Stimulated activated effector memory CD8-positive, alpha-beta T cell treated with anti-CD3 and anti-CD28 coated beads, Interleukin-12 subunit alpha, Interleukin-12 subunit beta, amount 100 ng/mL, for 72 hours (primary cell): Measurements from ENCODE around the gene PRKAR1B.

Source experiments
- ATAC-seq: fragments of 150-1000 bp; cut with Tn5 transposase; 2 replicates; pipeline ENCODE4 v1.10.0; 2021
- DNase-seq, 2 donors: peaks; one replicate each; pipeline ENCODE4 v3.0.0; 2021 to 2022; ENCODE audit warnings: low spot score in 2 of 2
- H3K27ac Mint-ChIP-seq: one replicate; pipeline ENCODE4 v1.8.0; 2022; ENCODE audit warnings: mild to moderate bottlenecking, mixed read lengths
- H3K36me3 Mint-ChIP-seq: one replicate; pipeline ENCODE4 v1.8.0; 2022; ENCODE audit warnings: mild to moderate bottlenecking, mixed read lengths
- H3K4me1 Mint-ChIP-seq: one replicate; pipeline ENCODE4 v1.8.0; 2022; ENCODE audit warnings: mixed read lengths
- H3K4me3 Mint-ChIP-seq: one replicate; pipeline ENCODE4 v1.8.0; 2022; ENCODE audit warnings: mild to moderate bottlenecking, mixed read lengths
- H3K9me3 Mint-ChIP-seq: one replicate; pipeline ENCODE4 v1.8.0; 2022; ENCODE audit warnings: mixed read lengths

PRKAR1B gene

GRCh38 chr7:706721-707120, 20.4 kb downstream of the PRKAR1B start:
- H3K4me1 Mint-ChIP-seq = no peaks in the 10 kb centered on the region
- H3K27ac Mint-ChIP-seq = no peak overlapping the region
- no peak for ATAC-seq
- peaks cover 6% of the 10 kb centered on the region for H3K36me3 Mint-ChIP-seq
- DNase-seq = no peak
- H3K4me3 Mint-ChIP-seq = no peak overlapping the region
- H3K9me3 Mint-ChIP-seq = peaks cover 9% of the 10 kb centered on the region

GRCh38 chr7:703049-703448, 24.0 kb downstream of the PRKAR1B start:
- H3K36me3 Mint-ChIP-seq = peaks cover 6% of the 10 kb centered on the region
- H3K4me1 Mint-ChIP-seq = no peaks in the 10 kb centered on the region
- ATAC-seq = no peak
- DNase-seq = no peak
- no peak overlapping the region for H3K27ac Mint-ChIP-seq
- no peak overlapping the region for H3K4me3 Mint-ChIP-seq
- peaks cover 9% of the 10 kb centered on the region for H3K9me3 Mint-ChIP-seq

DNA sequence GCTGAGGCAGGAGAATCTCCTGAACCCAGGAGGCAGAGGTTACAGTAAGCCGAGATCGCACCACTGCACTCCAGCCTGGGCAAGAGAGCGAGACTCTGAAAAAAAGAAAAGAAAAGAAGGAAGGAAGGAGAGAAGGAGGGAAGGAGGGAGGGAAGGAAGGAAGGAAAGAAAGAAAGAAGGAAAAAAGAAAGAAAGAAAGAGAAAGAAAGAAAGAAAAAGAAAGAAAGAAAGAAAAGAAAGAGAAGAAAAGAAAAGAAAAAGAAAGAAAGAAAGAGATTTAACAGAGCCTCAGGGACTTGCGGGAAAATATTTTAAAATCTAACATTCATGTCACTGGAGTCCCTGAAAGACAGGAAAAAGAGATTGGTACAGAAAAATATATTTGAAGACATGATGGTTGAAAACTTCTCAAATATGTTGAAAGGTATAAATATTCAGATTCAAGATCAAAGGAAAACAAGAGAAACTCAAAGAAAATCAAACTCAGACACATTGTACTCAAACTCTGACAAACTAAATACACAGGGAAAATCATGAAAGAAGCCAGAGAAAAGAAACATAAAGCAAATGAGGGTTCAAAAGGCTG, 25.9 kb downstream of the PRKAR1B start:
- peaks cover 6% of the 10 kb centered on the region for H3K36me3 Mint-ChIP-seq
- no peaks in the 10 kb centered on the region for H3K4me1 Mint-ChIP-seq
- H3K9me3 Mint-ChIP-seq = peaks cover 9% of the 10 kb centered on the region
- H3K4me3 Mint-ChIP-seq = no peak overlapping the region
- ATAC-seq (no peak), DNase-seq (no peak)
- no peak overlapping the region for H3K27ac Mint-ChIP-seq

DNA sequence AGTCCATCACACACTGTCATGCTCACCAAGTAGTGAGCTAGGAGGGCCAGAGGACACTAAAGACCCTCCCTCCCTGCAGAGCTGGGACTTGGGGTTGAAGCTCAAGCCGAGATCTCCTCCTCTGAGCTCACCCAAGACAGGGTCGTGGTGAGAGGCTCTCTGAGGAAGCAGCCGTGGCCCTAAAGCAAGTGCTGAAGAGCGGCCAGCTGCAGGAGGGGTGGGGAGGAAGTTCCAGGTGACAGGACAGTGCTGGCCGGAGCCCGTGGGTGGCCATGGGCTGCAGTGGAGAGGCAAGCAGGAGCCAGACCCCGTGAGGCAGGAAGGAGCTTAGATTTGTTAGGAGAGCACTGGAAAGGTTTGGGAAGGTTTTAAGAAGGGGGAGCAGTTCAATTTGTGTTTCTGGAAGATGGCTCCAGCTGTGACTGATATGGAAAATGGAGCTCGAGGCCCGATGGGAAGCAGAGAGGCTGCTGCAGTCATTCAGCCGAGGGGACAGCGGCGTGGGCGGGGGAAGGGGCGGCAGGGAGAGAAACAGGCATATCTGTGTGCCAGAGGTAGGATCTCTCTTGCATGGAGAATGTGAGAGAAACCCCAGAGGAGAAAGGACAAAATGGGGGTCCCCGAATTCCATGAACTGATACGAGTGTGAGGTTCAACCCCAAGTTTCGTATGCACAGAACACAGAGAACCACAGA, 27.5 kb downstream of the PRKAR1B start:
- Mint-ChIP-seq H3K27ac (no peak overlapping the region), H3K36me3 (peaks cover 6% of the 10 kb centered on the region), H3K9me3 (peaks cover 9% of the 10 kb centered on the region), H3K4me1 (no peaks in the 10 kb centered on the region), H3K4me3 (no peak overlapping the region)
- ATAC-seq (no peak), DNase-seq (no peak)

- Mint-ChIP-seq H3K4me3 (no peak overlapping the region), H3K4me1 (no peaks in the 10 kb centered on the region), H3K36me3 (no peaks in the 10 kb centered on the region), H3K27ac (no peak overlapping the region), H3K9me3 (peaks cover 9% of the 10 kb centered on the region)
- DNase-seq = no peak
- no peak for ATAC-seq
These were observed 28.3 kb downstream of the PRKAR1B start for GRCh38 chr7:698515-699475.

DNA sequence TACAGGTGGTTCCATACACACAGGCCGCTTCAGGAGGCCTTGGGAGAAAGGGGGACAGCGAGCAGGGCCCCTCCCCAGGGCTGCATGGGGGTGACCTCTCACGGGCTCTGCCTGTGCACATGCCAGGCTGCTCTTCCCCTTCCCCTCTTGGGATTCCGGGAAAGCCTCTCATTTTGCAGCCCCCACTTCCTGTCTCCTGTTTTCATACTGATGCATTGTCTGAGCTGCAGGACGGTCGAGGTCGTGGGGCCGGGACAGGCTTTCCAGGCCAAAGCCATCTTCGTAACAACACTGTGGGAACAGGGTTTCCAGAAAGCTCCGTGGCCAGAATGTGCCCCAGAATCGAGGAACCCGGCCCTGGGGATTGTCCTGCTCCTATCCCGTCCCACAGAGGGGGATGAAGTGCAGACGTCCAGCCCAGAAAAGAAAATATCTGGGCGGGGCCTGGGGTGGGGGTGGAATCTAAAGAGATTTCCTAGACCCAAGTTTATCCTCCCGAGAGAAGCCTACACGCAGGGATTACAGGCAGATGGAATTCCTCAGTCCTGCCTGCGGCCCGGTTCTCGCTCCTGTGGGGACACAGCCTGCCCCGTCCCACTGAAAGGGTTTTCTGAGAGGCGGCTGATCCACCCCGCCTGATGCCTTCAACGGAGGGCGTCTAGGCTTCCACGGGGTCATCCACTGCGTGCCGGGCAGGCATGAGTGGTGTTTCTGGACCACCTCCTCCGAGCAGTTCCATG, 30.1 kb downstream of the PRKAR1B start:
- Mint-ChIP-seq H3K9me3 (peaks cover under 1% of the 10 kb centered on the region), H3K4me1 (no peaks in the 10 kb centered on the region), H3K36me3 (no peaks in the 10 kb centered on the region), H3K27ac (no peak overlapping the region), H3K4me3 (no peak overlapping the region)
- ATAC-seq (no peak), DNase-seq (no peak)

DNA sequence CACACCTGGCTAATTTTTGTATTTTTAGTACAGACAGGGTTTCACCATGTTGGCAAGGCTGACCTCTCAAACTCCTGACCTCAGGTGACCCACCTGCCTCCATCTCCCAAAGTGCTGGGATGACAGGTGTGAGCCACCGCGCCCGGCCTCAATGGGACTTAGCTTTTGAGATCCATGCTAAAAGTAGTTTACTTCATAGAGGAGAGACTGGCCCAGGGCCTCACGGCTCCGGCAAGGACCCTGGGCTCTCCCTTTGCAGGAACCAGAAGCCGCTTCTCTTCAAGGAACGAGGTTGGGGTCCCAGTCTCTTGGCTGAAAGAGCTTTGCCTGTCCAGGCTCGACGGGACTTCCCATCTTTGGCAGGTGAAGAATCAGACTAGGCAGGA, 30.7 kb downstream of the PRKAR1B start:
- Mint-ChIP-seq H3K9me3 (no peaks in the 10 kb centered on the region), H3K27ac (no peak overlapping the region), H3K4me1 (no peaks in the 10 kb centered on the region), H3K36me3 (no peaks in the 10 kb centered on the region), H3K4me3 (no peak overlapping the region)
- DNase-seq (no peak), ATAC-seq (no peak)

- ATAC-seq (no peak), DNase-seq (no peak)
- Mint-ChIP-seq H3K36me3 (no peaks in the 10 kb centered on the region), H3K9me3 (peaks cover 4% of the 10 kb centered on the region), H3K27ac (no peak overlapping the region), H3K4me3 (no peak overlapping the region), H3K4me1 (no peaks in the 10 kb centered on the region)
These were observed 33.8 kb downstream of the PRKAR1B start for GRCh38 chr7:693280-693679.

DNA sequence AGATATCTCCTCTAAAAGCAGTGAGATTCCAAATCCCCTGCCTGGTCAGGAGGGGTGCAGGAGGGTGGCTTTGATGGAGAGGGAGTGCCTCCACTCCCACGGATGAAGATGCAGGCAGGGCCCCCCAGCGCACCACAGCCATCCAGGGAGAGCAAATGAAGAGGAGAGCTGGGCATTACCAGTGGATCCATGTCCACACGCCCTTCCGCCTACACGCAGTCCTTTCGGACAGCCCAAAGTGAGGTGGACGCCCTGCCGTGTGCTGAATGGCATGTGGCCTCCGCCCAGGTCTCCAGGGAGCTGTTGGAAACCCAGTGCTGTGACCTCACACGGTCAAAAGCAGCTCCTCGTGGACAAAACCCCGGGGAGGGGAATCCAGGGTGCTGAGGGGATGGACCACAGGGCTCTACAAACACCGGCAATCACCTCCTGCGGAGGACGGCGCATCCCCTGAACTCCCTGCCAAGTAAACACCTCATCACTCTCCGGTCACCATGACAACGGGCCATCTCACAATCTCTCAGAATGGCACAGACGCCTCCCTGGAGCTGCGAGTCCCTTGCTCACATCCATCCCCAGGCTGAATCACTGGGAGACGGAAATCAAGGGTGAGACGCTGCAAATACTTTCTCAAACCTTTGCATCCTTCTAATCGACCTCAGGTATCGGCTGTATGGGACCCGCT, 35.6 kb downstream of the PRKAR1B start:
- ATAC-seq = no peak

DNA sequence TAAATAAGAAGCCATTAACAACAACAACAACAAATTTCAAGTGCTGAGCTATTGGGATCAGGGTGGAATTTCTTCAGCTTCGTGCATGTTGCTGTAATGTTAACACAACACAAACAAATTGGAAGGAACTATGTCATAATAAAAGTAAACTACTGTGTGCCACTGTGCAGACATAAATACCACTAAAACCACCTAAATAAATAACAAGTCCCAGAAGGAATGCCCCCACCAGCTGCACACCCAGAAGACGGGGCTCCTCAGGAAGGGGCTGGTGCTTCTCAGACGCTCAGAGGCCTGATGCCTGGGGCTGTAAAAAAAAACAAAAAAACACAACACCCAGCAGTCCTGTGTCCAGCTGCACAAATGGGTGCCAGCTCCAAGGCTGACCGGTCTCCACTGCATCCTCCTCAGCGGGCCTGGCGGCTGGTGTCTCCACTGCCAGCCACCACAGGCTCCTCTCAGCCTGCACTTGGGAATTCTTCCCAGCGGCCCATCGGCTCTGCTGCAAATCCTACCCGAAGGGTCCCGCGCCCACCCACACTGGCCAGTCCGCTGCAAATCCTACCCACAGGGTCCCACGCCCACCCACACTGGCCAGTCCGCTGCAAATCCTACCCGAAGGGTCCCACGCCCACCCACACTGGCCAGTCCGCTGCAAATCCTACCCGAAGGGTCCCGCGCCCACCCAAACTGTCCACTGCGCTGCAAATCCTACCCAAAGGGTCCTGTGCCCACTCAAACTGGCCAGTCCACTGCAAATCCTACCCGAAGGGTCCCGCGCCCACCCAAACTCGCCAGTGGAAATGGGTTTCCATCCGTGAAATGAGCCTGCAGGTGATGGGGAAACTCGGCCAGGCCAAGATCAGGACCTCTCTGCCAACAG, 36.4 kb downstream of the PRKAR1B start:
- Mint-ChIP-seq H3K36me3 (no peaks in the 10 kb centered on the region), H3K4me1 (no peaks in the 10 kb centered on the region), H3K9me3 (peaks cover 14% of the 10 kb centered on the region), H3K4me3 (no peak overlapping the region), H3K27ac (no peak overlapping the region)
- no peak for ATAC-seq
- DNase-seq = no peak

More for the DNA sequence above, 35.6 kb downstream of the PRKAR1B start:
- Mint-ChIP-seq H3K4me3 (no peak overlapping the region), H3K36me3 (no peaks in the 10 kb centered on the region), H3K4me1 (no peaks in the 10 kb centered on the region), H3K9me3 (peaks cover 12% of the 10 kb centered on the region), H3K27ac (no peak overlapping the region)
- no peak for DNase-seq

DNA sequence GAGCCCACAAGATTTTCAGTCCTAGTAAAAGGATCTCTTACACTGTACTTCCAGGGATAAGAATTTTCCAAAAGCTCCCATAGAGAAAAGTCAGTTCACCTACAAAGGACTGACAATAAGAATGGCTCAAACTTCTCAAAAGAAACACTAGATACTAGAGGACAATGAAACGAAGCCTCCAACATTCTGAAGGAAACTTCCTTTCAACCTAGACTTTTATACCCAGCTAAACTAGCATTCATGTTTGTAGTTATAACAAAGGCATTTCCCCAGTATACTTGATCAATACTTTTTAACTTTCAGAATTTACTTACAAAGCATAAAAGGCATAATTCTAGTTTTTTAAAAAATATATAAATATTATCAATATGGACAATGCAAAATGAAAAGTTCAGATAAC, 41.5 kb downstream of the PRKAR1B start:
- DNase-seq = no peak
- Mint-ChIP-seq H3K27ac (no peak overlapping the region), H3K36me3 (peaks cover 5% of the 10 kb centered on the region), H3K4me1 (no peaks in the 10 kb centered on the region), H3K9me3 (peaks cover 21% of the 10 kb centered on the region), H3K4me3 (no peak overlapping the region)
- ATAC-seq = no peak

- H3K36me3 Mint-ChIP-seq = peaks cover 9% of the 10 kb centered on the region
- ATAC-seq (no peak), DNase-seq (no peak)
- no peak overlapping the region for H3K27ac Mint-ChIP-seq
- H3K4me3 Mint-ChIP-seq = no peak overlapping the region
- H3K4me1 Mint-ChIP-seq = no peaks in the 10 kb centered on the region
- H3K9me3 Mint-ChIP-seq = peaks cover 21% of the 10 kb centered on the region
These were observed 42.7 kb downstream of the PRKAR1B start for GRCh38 chr7:684416-684815.

- Mint-ChIP-seq H3K4me3 (no peak overlapping the region), H3K27ac (no peak overlapping the region), H3K36me3 (peaks cover 13% of the 10 kb centered on the region), H3K4me1 (no peaks in the 10 kb centered on the region), H3K9me3 (peaks cover 19% of the 10 kb centered on the region)
- ATAC-seq (no peak), DNase-seq (no peak)
These were observed 43.4 kb downstream of the PRKAR1B start for GRCh38 chr7:683526-684205.
